ENCODE data around the gene SIRT2. TPM values are rescaled to one million over a fixed set of nuclear protein-coding genes. Genes with fewer than 3 reads are reported as not detected.
A peak's percentile ranks its signal among the peaks of the same experiment; 100 is the strongest.
"Not testable (repeated sequence)": the region's sequence is repeated elsewhere in the genome, so short reads cannot be mapped to it uniquely, and the experiment has no call there.

The SIRT2 gene
- total RNA-seq, 1 experiment from 2014 or later: 26.6 TPM

DNA sequence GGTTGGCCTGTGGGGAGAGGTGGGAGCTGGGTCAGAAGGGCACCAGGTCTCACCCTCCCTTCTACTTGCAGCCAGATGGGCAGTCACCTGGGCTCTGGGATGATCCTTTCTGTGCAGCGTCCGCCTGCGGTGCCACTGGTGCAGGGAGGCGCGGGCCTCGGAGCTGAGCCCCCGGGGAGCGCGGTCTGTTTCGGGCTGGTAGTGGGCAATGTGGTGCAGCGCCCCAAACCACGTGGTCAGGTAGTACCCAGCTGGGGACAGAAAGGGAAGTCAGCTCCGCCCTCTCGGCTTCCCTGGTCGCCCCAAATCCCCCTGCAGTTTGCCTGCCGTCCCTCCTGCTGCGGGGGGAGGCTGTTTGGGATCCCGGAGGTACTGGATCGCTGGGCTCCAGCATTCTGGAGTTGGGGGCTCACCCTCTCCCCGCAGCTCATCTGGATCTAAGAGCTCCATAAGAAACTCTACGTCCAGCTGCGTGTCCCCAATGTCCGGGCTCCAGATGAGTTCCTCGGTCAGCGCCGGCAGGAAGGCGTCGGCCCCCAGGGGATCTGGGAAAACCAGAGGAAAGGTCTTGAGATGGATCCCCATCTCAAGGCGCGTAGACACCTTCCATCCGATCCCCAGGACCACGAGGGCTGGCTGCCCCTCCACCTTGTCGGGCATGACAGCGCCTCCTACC lies 30.1 kb downstream of the SIRT2 start:
- no peak for DNase-seq (ENCODE audit: low read depth)

DNA sequence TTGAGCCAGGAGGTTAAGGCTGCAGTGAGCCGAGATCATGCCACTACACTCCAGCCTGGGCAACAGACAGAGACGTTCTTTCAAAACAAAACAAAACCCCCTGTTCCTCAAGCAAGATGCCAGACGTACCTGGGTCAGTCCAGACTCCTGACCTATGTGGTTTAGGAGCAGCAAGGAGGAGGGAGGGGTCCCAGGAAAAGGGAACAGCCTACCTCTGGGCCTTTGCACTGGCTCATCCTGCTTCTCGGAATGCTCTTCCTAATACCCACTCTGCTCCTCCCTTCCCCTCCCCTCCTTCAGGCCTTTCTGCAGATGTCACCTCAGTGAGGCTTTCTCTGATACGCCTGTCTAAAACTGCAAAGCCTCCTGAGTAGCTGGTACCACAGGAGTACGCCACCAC lies 30.9 kb downstream of the SIRT2 start:
- DNase-seq (ENCODE audit: low read depth): no peak

DNA sequence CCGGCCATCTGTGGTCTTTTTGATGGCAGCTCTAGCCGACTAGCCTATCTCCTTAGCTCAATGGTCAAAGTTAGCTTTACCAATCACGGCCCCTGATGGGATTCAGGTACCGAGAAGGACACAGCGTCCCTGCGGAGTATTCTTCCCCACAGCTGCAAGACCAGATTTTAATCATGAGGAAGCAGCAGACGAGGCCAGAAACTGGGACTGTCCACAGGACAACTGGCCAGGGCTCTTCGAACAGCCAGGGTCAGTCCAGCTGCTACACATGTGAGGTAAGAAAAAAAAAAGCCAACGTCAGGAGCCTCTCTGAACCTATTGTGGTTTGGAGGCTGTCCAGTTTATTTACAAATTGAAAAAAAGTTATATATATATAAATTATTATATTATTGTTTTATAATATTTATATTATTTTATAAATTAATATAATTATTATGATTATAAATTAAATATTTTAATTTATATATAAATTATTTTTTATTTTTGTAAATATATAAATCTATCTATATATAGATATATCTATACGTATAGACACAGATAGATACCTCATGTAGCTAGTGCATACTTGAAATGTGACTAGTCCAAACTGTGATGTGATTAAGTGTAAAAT lies 32.1 kb downstream of the SIRT2 start:
- no peak for DNase-seq (ENCODE audit: low read depth)

DNA sequence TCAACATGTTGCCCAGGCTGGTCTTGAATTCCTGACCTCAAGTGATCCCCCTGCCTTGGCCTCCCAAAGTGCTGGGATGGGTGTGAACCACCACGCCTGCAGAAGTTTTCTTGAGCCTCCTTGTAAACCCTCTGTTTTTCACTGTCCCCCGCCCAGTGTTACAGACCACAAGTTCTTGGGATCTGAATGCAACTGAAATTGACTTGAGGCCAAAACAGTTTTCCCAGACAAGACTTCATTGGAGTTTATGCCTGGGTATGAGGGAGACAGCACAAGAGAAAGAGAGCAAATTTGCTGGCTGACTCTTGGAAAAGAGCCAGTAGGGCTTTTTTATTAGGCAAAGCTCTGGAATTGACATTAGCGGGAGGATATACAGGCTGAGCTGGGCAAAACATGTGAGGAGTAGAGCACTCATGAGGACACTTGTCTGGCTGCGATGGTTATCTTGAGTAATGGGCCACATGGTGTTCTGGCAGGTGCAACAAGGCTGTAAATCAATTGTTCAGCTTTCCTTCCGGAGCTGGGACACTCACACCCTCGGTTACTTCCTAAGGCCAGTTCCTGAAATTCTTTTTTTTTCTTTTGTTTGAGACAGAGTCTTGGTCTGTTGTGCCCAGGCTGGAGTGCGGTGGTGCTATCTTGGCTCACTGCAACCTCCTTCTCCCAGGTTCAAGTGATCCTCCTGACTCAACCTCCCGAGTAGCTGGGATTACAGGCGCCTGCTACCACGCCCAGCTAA lies 36.9 kb downstream of the SIRT2 start:
- no peak for DNase-seq (ENCODE audit: low read depth)

DNA sequence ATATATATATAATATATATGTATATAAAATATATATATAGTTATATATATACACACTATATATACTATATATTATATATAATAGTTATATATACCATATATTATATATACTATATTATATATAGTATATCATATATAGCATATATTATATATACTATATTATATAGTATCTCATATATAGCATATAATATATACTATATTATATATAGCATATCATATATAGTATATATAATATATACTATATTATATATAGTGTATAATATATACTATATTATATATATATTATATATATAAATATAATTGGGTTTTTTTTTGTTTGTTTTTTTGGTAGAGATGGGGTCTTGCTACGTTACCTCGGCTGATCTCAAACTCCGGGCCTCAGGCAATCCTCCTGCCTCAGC lies 38.0 kb downstream of the SIRT2 start:
- no peak for DNase-seq (ENCODE audit: low read depth)

DNA sequence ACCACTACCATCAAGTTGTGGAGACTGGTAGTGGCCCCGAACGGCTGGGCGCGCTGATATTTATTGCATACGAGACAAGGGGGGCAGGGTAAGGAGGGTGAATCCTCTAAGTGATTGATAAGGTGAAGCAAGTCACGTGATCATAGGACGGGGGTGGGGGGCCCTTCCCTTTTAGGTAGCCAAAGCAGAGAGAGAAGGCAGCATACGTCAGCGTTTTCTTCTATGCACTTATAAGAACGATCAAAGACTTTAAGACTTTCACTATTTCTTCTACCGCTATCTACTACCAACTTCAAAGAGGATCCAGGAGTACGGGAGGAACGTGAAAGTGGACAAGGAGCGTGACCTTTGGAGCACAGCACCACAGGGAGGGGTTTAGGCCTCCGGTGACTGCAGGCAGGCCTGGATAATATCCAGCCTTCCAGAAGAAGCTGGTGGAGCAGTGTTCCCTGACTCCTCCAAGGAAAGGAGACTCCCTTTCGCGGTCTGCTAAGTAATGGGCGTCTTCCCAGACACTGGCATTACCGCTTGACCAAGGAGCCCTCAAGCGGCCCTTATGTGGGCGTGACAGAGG lies 39.7 kb downstream of the SIRT2 start:
- DNase-seq (ENCODE audit: low read depth): not testable (repeated sequence)

DNA sequence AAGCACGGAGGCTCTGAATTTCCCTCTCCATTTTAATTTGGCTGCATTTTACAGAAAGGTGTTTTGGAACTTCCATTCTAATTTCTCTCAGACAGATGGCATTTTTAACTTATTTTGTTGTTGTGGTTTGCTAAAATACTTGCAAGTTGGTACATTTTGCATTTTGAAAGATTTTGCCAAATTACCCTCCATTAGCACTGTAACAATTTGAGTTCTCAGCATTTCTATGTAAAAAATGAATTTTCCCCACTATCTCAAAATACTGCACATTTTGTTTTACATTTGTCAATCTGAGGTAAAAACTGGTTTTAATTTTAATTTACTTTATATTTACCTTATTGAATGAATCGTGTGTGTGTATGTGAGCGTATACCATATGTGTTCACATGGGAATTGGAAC lies 42.6 kb downstream of the SIRT2 start:
- no peak for DNase-seq (ENCODE audit: low read depth)

DNA sequence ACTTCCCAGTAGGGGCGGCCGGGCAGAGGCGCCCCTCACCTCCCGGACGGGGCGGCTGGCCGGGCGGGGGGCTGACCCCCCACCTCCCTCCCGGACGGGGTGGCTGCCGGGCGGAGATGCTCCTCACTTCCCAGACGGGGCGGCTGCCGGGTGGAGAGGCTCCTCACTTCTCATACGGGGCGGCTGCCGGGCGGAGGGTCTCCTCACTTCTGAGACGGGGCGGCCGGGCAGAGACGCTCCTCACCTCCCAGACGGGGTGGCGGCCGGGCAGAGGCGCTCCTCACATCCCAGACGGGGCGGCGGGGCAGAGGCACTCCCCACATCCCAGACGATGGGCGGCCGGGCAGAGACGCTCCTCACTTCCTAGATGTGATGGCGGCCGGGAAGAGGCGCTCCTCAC lies 43.7 kb downstream of the SIRT2 start:
- DNase-seq (ENCODE audit: low read depth): not testable (repeated sequence)

DNA sequence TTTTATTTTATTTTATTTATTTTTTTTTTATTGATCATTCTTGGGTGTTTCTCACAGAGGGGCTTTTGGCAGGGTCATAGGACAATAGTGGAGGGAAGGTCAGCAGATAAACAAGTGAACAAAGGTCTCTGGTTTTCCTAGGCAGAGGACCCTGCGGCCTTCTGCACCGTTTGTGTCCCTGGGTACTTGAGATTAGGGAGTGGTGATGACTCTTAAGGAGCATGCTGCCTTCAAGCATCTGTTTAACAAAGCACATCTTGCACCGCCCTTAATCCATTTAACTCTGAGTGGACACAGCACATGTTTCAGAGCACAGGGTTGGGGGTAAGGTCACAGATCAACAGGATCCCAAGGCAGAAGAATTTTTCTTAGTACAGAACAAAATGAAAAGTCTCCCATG lies 44.5 kb downstream of the SIRT2 start:
- DNase-seq (ENCODE audit: low read depth): not testable (repeated sequence)

DNA sequence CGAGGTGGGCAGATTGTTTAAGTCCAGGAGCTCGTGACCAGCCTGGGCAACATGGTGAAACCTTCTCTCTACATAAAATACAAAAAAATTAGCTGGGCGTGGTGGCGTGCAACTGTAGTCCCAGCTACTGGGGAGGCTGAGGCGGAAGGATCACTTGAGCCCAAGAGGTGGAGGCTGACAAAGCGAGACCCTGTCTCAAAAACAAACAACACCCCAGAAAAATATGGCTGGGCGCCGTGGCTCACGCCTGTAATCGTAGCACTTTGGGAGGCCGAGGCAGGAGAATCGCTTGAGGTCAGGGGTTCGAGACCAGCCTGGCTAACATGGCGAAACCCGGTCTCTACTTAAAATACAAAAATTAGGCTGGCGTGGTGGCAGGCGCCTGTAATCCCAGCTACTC lies 46.2 kb downstream of the SIRT2 start:
- DNase-seq (ENCODE audit: low read depth): no peak

DNA sequence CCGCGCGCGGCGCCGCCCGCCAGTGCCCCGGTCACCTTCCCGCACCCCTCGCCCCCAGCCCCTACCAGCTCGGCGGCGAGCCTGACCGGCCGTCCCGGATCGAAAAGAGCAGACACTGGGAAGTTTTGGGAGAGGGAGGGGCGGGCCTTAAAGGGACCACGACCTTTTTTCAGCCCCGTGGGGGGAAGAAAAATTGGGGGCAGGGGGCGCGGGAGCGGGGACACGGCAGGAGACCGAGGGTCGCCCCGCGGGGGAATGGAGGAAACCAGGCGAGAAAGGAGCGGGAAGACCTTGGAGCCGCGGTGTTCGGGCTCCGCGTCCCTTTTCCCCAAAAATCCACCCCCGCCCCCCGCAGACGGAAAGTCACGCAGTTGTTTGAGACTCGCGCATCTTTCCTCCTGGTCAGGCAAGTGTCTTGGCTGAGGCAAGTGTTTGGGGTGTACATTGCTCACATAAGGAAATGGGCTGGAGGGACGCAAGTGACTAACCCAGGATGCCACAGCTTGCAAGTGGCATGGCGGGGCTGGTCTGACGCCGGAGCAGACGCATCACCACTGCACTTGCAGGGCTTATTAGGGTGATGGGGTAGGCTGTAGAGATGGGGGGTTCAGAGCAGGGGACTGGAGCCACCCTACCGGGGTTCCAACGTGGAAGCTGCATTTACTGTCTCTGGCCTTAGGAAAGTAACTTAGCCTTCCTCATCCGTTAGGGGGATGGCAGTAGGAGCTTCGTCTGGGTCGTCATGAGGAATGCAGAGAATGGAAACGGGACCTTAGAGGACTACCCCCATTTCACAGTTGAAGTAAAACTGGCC lies 47.0 kb downstream of the SIRT2 start:
- DNase-seq (ENCODE audit: low read depth): peak; percentile 72

DNA sequence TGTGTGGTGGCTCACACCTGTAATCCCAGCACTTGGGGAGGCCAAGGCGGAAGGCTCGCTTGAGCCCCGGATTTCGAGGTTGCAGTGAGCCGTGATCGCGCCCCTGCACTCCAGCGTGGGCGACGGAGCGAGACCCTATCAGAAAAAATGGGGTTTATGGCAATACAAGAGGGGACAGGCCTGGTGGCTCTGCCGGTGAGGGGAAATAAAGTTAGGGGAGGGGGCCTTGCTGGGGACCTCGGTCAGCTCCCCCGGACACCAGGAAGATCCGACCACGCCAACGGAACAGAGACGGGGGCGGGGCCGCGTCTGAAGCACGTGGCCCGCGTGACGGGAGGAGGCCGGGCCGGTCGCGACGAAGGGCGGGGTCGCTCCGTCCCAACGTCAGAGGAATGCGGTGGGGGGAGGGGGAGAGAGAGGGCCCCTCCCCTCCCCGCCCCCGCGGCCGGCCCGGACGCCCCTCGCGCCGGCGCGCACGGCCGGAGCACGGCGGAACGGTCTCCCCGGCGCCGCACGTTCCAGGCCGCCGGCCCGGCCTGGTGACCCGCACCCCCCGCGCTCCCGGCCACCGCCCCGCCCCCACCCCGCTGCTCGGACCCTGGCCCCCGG lies 47.7 kb downstream of the SIRT2 start:
- DNase-seq (ENCODE audit: low read depth): peak; percentile 97

DNA sequence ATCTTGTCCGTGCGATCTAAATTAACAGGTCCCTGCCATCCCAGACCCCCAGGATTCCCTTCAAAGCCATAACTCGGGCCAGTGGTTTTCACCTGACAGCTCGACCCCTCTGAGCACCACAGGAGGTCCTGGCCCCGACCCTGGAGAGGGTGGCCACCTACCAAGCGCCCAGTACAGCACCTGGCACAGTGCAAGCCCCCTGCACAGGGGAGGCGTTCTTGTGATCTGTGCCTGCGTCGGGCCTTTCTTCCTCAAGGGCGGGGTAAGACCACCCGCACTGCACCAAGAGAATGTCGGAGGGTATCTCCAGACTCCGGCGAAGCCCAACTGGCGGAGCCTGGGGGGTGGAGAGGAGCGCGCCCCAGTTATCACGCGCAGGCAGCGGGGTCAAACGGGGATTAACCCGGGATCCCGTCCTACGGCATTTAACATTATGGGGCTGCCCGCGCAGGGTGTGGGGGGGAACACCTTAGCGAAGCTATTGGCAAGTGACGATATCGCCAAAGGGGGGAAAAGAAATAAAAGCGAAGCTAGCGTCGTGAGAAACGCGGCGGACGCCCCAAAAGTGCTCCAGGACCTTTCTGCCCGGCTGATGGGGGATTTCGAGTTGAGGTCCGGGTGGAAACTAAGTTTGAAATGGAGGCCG lies 48.3 kb downstream of the SIRT2 start:
- no peak for DNase-seq (ENCODE audit: low read depth)

DNA sequence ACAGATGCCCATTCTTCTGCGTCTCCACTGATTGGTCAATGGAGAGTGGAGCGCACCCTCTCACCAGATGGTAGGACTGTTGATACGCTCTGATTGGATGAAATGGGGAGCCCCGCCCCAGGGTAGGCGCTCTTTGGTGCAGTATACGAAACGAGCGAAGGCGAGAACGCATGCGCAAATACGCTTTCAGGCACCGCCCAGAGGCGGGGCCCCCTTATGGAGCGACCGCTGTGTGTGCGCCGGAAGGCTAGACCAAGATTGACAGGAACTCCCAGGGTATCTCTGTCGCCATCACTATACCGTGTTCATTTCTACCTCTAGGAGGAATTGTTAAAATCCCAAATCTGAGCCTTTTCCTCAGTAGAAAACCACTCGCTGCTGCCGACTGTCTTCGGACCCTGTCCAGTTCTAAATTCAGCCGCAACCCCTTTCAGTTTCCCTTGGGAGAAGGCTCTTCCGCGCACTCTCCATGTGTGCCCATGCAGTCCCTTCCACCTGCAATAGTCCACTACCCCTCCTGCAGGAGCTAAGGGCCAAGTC lies 48.9 kb downstream of the SIRT2 start:
- DNase-seq (ENCODE audit: low read depth): peak; percentile 100

DNA sequence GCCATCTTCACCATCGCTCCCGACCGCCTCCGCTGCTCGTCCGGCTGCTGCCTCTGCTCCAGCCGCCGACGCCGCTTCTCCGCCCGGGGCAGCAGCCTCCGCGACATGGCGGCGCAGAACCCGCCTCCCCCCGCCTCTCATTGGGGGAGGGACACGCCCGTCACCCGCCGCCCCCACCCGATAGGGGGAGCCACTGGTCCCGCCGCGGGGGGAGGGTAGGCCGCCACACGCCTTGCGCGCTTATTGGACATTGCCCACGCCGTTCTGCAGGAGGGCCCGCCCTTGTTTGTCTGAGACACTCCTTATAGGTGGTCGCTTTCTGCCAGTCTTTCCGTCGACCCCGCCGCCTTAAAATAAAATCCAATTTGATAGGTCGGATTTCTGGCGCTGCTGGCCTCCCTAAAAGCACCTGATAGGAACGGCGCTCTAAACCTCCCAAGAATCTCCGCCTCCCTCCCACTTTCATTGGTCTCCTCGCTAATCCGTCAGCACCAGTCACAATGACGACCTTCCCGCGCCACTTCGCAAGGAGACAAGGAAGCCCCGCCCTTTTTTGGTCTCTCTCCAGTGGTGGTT lies 49.5 kb downstream of the SIRT2 start, which contains the start of gene HNRNPL:
Gene HNRNPL, minus strand, starts transcription at position 127 of the 576 bp plus-strand sequence. Its CDS starts 20 bp downstream, at position 107.
- no peak for DNase-seq (ENCODE audit: low read depth)

DNA sequence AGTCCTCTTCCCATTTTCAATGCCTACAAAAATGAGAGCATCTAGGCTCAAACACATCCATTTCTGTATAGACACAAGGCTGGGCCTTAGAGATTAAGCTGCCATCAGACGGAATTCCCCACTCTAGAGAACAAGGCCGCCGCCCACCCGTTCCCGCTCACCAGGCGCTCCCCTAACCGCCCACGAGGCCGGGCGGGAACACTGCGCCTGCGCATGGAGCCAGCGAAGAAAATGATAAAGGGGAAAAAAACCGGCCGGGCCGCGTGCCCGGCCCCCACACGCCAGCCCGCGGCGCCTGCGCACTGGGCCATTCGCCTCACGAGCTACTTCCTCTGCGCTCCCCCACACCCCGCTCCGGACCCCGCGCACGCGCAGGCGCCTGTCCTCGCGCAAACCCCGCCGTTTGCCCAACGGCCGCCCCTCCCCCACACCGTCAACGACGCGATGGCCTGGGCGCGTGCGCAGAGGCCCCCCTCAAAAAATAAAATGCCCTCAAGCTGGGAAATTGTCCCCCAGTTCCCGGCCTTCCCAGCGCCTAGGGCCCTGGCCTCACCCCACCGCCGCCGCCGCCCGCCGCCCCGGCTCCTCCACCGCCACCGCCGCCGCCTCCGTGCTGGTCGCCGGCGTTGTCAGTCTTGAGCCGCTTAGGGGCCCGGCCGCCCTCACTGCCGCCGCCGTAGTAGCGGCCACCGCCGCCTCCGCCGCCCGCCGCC lies 50.1 kb downstream of the SIRT2 start:
- peak; percentile 99 for DNase-seq (ENCODE audit: low read depth)

DNA sequence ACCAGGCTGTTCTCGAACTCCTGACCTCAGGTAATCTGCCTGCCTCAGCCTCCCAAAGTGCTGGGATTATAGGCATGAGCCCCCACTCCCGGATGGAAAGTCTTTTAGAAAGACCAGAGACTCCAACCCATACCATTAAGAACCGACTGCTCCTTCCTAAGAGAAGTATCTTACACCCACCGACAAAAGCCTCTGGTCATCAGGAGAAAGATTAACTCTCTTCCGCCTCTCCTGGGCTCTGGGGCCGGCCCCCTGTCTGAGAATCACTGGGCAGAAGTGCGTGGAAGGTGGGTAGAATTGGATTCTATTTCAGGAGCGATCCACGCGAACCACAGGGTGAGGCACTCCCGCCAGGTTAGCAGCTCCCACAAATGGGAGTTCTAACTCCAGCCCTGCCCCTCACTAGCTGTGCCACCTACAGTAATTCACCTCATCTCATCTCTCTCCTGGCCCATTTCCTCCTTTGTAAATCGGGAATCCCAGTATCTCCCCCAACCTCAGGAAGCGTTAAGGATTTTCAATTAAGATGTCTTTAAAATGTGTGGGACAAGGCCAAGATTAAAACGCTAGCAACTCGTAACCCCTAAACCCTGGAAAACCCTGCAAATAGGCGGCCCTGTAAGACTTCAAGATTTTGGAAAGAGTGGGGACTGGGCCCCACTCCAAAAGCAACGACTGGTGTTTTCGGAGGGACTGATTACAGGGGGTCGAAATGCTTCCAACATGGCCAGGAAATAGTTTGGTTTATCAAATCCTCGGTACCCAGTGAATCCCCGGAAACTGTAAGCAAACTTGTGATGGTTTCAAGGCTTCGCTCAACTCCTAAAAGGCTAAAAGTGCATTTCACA lies 50.9 kb downstream of the SIRT2 start:
- no peak for DNase-seq (ENCODE audit: low read depth)

DNA sequence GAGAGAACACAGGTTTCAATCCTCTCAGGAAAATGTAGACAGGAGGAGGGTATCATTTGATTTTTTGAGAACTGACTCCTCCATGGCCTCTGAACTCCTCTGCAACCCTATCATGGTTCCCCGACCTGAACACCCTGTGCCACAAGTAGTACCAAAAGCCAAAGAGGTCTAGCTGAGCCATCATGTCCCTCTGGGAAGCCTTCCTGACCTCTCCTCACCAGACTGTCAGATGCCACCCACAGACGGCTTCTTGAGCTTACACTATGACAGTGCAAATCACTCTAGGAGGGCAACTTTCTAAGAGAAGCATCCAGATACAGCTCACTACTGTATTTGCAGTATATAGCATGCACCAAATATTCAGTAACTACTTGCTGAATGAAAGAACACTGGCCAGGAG lies 53.3 kb downstream of the SIRT2 start:
- DNase-seq (ENCODE audit: low read depth): no peak

Measured in Daoy (cell line).